SU-DHL-6 (cell line): Measurements from ENCODE around the gene LACRT.

Source experiments
- EZH2phosphoT487 ChIP-seq: fragments of 200-600 bp; sonication (generic), shearing (Covaris generic); conservative IDR thresholded peaks from 2 replicates; pipeline ENCODE4 v1.6.1; 2018; ENCODE audit warnings: mild to moderate bottlenecking, antibody characterized with exemption, low read length, moderate library complexity, mixed read lengths
- TF ChIP-seq, protein P1 (sequence below): fragments of 200-600 bp; sonication (generic); IDR thresholded peaks from one replicate; pipeline ENCODE4 v1.5.1; 2017; ENCODE audit warnings: antibody characterized with exemption, mild to moderate bottlenecking, low read length, moderate library complexity; ENCODE audit not compliant: insufficient read depth, poor library complexity, severe bottlenecking

DNA sequence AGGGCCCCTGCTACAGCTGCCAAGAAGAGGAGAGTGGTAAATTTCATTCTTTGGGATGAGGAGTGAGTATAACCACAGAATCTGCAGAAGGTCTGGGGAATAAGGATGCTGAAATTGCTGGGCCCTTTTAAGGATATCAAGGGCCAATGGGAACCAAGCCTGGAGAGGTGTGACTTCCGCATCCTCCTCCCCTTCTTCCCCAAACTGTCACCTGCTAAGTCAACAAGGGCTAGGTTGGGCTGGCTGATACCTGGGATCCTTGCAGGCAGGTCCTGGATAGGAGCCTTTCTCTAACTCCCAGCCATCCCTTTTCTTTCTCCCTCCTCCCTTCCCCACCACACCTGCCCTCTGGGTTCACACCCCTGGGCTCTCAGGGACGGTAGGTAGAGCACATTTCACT is at the start of gene LACRT:
- TF ChIP-seq, protein P1, sequence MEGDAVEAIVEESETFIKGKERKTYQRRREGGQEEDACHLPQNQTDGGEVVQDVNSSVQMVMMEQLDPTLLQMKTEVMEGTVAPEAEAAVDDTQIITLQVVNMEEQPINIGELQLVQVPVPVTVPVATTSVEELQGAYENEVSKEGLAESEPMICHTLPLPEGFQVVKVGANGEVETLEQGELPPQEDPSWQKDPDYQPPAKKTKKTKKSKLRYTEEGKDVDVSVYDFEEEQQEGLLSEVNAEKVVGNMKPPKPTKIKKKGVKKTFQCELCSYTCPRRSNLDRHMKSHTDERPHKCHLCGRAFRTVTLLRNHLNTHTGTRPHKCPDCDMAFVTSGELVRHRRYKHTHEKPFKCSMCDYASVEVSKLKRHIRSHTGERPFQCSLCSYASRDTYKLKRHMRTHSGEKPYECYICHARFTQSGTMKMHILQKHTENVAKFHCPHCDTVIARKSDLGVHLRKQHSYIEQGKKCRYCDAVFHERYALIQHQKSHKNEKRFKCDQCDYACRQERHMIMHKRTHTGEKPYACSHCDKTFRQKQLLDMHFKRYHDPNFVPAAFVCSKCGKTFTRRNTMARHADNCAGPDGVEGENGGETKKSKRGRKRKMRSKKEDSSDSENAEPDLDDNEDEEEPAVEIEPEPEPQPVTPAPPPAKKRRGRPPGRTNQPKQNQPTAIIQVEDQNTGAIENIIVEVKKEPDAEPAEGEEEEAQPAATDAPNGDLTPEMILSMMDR: no peak
- no peak for TF ChIP-seq EZH2phosphoT487
